Activated CD4-positive, alpha-beta T cell treated with anti-CD3 and anti-CD28 coated beads, Interleukin-2, amount 10 ng/mL, durations not matched to agents 7 days and 5 days (primary cell): Measurements from ENCODE around the gene ARL8A. TPM values are rescaled to one million over a fixed set of nuclear protein-coding genes. Genes with fewer than 3 reads are reported as not detected.

Experiments used
- CTCF ChIA-PET: fragments of 350-600 bp; sonication (Branson Sonifier 250); formaldehyde crosslinking; loops from one replicate; lab custom pipeline; 2021; ENCODE audit warnings: antibody characterized with exemption; lab: Charles Lee
- POLR2A ChIA-PET: fragments of 350-600 bp; sonication (Branson Sonifier 250); formaldehyde crosslinking; loops from one replicate; lab custom pipeline; 2021; ENCODE audit warnings: antibody characterized with exemption; lab: Charles Lee
- DNase-seq: peaks from one replicate; pipeline ENCODE4 v3.0.0-alpha.2; 2020
- H3K27ac Mint-ChIP-seq: one replicate; pipeline ENCODE4 v1.8.0; 2021; ENCODE audit warnings: mild to moderate bottlenecking, moderate library complexity, mixed read lengths
- H3K27me3 Mint-ChIP-seq: one replicate; pipeline ENCODE4 v1.8.0; 2021; ENCODE audit warnings: mixed read lengths
- H3K36me3 Mint-ChIP-seq: one replicate; pipeline ENCODE4 v1.8.0; 2021; ENCODE audit warnings: low read depth, mixed read lengths
- H3K4me1 Mint-ChIP-seq: one replicate; pipeline ENCODE4 v1.8.0; 2021; ENCODE audit warnings: mixed read lengths
- H3K4me3 Mint-ChIP-seq: one replicate; pipeline ENCODE4 v1.8.0; 2021; ENCODE audit warnings: mild to moderate bottlenecking, moderate library complexity, mixed read lengths
- H3K9me3 Mint-ChIP-seq: one replicate; pipeline ENCODE4 v1.8.0; 2021; ENCODE audit warnings: mixed read lengths
- total RNA-seq, 2 experiments: library from RNA; stranded (reverse); gene quantifications; one replicate each; pipeline ENCODE4 v1.2.3, GENCODE V29; 2021

Gene ARL8A
- total RNA-seq, 2 experiments from 2014 or later, result 51.6 to 53.8 TPM

GRCh38 chr1:202090994-202091393, 53.5 kb downstream of the ARL8A start:
- Mint-ChIP-seq H3K27ac (no peak overlapping the region), H3K27me3 (peaks cover 2% of the 10 kb centered on the region), H3K4me3 (no peak overlapping the region), H3K4me1 (no peaks in the 10 kb centered on the region), H3K36me3 (no peaks in the 10 kb centered on the region), H3K9me3 (no peaks in the 10 kb centered on the region)
- ChIA-PET POLR2A (no interaction called here), CTCF (no interaction called here)
- no peak for DNase-seq

GRCh38 chr1:202088206-202088605, 56.3 kb downstream of the ARL8A start:
- H3K4me1 Mint-ChIP-seq, result no peaks in the 10 kb centered on the region
- no peaks in the 10 kb centered on the region for H3K9me3 Mint-ChIP-seq
- no peaks in the 10 kb centered on the region for H3K36me3 Mint-ChIP-seq
- no peak for DNase-seq
- H3K27me3 Mint-ChIP-seq, result peaks cover 2% of the 10 kb centered on the region
- H3K4me3 Mint-ChIP-seq, result no peak overlapping the region
- ChIA-PET POLR2A (interaction anchor here (0.6 kb wide), 1 partner anchor 1300 kb away, joined by 3 read pairs; no protein-coding TSS in a partner anchor), CTCF (no interaction called here)
- H3K27ac Mint-ChIP-seq, result no peak overlapping the region

DNA sequence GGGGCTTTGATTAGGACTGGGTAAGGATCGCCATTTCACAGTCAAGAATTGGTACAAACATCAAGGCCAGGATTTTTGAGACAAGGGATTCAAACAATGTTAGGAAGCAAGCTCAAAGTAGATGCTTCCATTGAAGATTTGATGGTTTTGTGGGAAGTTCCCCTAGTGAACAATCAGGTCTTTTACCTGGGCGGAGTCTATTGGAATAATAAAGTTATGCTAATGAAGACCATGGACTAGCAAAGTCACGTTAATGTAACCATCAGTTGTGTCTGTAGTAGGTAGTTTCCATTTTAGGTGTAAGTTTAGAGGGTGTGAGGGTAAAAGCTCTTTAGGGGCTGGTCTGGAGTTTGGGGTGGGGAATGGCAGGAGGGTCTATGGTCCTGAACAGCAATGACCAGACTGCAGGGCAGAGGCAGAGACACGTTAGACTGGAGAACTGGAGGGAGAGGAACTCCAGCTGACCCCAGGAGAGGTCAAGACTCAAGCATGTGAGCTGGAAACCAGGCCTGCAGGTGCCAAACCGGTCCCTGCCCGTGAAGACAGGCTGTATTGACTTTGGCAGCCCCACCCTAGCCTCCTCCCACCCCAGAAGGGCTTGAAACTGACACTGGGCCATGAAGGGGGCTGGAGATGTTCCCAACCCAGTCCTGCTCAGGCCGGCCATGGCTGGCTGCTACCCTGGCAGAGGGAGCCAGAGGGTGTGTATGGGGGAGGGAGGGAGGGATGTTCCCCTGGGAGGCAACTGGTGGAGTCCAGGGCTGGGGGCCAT, 57.8 kb downstream of the ARL8A start:
- no peak for DNase-seq
- Mint-ChIP-seq H3K9me3 (no peaks in the 10 kb centered on the region), H3K4me1 (no peaks in the 10 kb centered on the region), H3K4me3 (no peak overlapping the region), H3K27ac (no peak overlapping the region), H3K27me3 (no peaks in the 10 kb centered on the region), H3K36me3 (no peaks in the 10 kb centered on the region)
- ChIA-PET POLR2A (no interaction called here), CTCF (interaction anchor here (1.2 kb wide), 1 partner anchor 22 kb away, joined by 3 read pairs; no protein-coding TSS in a partner anchor)

GRCh38 chr1:202085682-202086373, 58.7 kb downstream of the ARL8A start:
- H3K27ac Mint-ChIP-seq, result no peak overlapping the region
- H3K4me1 Mint-ChIP-seq, result no peaks in the 10 kb centered on the region
- H3K36me3 Mint-ChIP-seq, result no peaks in the 10 kb centered on the region
- no peaks in the 10 kb centered on the region for H3K9me3 Mint-ChIP-seq
- H3K4me3 Mint-ChIP-seq, result no peak overlapping the region
- no peaks in the 10 kb centered on the region for H3K27me3 Mint-ChIP-seq
- no peak for DNase-seq
- ChIA-PET CTCF (no interaction called here), POLR2A (no interaction called here)

GRCh38 chr1:202084791-202085681, 59.5 kb downstream of the ARL8A start:
- Mint-ChIP-seq H3K9me3 (no peaks in the 10 kb centered on the region), H3K36me3 (no peaks in the 10 kb centered on the region), H3K27ac (no peak overlapping the region), H3K4me1 (no peaks in the 10 kb centered on the region), H3K4me3 (no peak overlapping the region), H3K27me3 (no peaks in the 10 kb centered on the region)
- ChIA-PET POLR2A (no interaction called here), CTCF (interaction anchor here (0.6 kb wide), 1 partner anchor 1026 kb away, joined by 3 read pairs; no protein-coding TSS in a partner anchor)
- no peak for DNase-seq

Other genes starting within 250 kb of the ARL8A start
- not detected for gene LMOD1, start 198.2 kb downstream of the ARL8A start, total RNA-seq
- 10 to 100 TPM; 42.8 to 45.1 TPM for gene TIMM17A, start 189.2 kb downstream of the ARL8A start, total RNA-seq
- gene RNPEP, start 162.1 kb downstream of the ARL8A start, total RNA-seq, result 10 to 100 TPM; 31.0 to 32.8 TPM
- under 1 TPM; 0.22 to 0.56 TPM for gene ELF3, start 134.2 kb downstream of the ARL8A start, total RNA-seq
- not detected for gene GPR37L1, start 21.8 kb downstream of the ARL8A start, total RNA-seq
- gene PTPN7, start 15.9 kb upstream of the ARL8A start, total RNA-seq, result 100 to 1,000 TPM; 183 to 188 TPM
- not detected for gene LGR6, start 49.1 kb upstream of the ARL8A start, total RNA-seq
- gene UBE2T, start 197.2 kb upstream of the ARL8A start, total RNA-seq, result 10 to 100 TPM; 68.3 to 80.3 TPM
- gene PPP1R12B, start 204.0 kb upstream of the ARL8A start, total RNA-seq, result 10 to 100 TPM; 20.2 to 25.0 TPM